GM12878 (cell line): Measurements from ENCODE around the gene GNB5.

Source experiments
- CHD2 ChIP-seq: IDR thresholded peaks from 2 replicates; pipeline ENCODE4 v1.6.1; 2011; ENCODE audit warnings: low read depth, low read length, improper control_type of control experiment, borderline replicate concordance
- DPF2 ChIP-seq: fragments of 450-650 bp; IDR thresholded peaks from 2 replicates; pipeline ENCODE4 v1.6.1; 2017; ENCODE audit warnings: mild to moderate bottlenecking
- KDM1A ChIP-seq: fragments of 200-600 bp; sonication (generic); IDR thresholded peaks from 2 replicates; pipeline ENCODE4 v1.6.1; 2016; ENCODE audit warnings: borderline replicate concordance
- MYC ChIP-seq: IDR thresholded peaks from 2 replicates; pipeline ENCODE4 v1.6.1; 2011; ENCODE audit warnings: mild to moderate bottlenecking, low read length, moderate library complexity, inconsistent platforms; ENCODE audit not compliant: insufficient read depth, insufficient replicate concordance, insufficient read length, severe bottlenecking
- NFYB ChIP-seq: IDR thresholded peaks from 2 replicates; pipeline ENCODE4 v1.6.1; 2011; ENCODE audit warnings: low read depth, mild to moderate bottlenecking, low read length, improper control_type of control experiment, moderate library complexity; ENCODE audit not compliant: insufficient read depth
- NR2C1 ChIP-seq: fragments of 450-650 bp; IDR thresholded peaks from 2 replicates; pipeline ENCODE4 v1.6.1; 2017; ENCODE audit warnings: antibody characterized with exemption, mild to moderate bottlenecking, moderate library complexity
- NR2C2 ChIP-seq: IDR thresholded peaks from 2 replicates; pipeline ENCODE4 v1.6.1; 2011; ENCODE audit warnings: borderline replicate concordance, low read depth; ENCODE audit not compliant: control insufficient read depth, insufficient read length
- SMC3 ChIP-seq: IDR thresholded peaks from 2 replicates; pipeline ENCODE4 v1.6.1; 2011; ENCODE audit warnings: low read length, improper control_type of control experiment, borderline replicate concordance
- SP1 ChIP-seq: IDR thresholded peaks from one replicate; pipeline ENCODE4 v1.6.1; 2011; ENCODE audit warnings: low read depth, low read length
- TCF3 ChIP-seq: IDR thresholded peaks from 2 replicates; pipeline ENCODE4 v1.6.1; 2012; ENCODE audit warnings: low read depth, mild to moderate bottlenecking, low read length, borderline replicate concordance; ENCODE audit not compliant: insufficient read depth
- TF ChIP-seq, protein P1 (sequence below), 3 experiments: IDR thresholded peaks in 2 of 3; conservative IDR thresholded peaks in 1 of 3; 2 replicates each; pipeline ENCODE4 v1.5.1; 2011; ENCODE audit warnings: low read depth in 3 of 3, low read length in 3 of 3, mild to moderate bottlenecking in 3 of 3, control low read depth in 2 of 3, moderate library complexity in 2 of 3, inconsistent platforms in 1 of 3, mixed read lengths in 1 of 3; ENCODE audit not compliant: control insufficient read depth in 2 of 3, insufficient read depth in 1 of 3; ENCODE audit errors: extremely low read depth in 1 of 3
- TF ChIP-seq, protein P2 (sequence below): IDR thresholded peaks from 2 replicates; pipeline ENCODE4 v1.6.1; 2012; ENCODE audit warnings: mild to moderate bottlenecking, low read depth, low read length
- TF ChIP-seq, protein P3 (sequence below): fragments of 450-650 bp; IDR thresholded peaks from 2 replicates; pipeline ENCODE4 v1.6.1; 2016; ENCODE audit warnings: mild to moderate bottlenecking

DNA sequence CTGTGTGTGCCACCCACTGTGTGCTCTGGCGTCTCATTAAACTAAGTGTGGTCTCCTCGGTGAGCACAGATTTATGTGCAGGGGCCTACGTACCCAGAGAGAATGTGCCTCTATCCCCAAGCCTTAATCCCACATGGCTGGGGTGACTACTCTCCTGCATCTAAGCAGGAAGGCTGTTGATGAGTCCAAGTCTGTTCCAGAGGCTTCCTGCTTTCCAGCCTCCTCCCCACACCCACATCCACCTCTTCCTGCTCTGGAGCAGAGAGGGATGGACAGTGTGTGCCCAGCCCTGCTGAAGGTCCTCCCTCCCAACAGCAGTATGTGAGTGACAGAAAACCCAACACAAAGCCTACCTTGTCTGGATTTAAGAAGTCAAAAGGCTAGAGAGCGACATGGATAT is 39.8 kb downstream of the GNB5 start:
- TF ChIP-seq SP1 (no peak), MYC (no peak), NFYB (no peak), DPF2 (no peak), CHD2 (no peak), KDM1A (no peak), SMC3 (no peak), NR2C1 (no peak), TCF3 (no peak), NR2C2 (no peak)
- TF ChIP-seq, protein P1, sequence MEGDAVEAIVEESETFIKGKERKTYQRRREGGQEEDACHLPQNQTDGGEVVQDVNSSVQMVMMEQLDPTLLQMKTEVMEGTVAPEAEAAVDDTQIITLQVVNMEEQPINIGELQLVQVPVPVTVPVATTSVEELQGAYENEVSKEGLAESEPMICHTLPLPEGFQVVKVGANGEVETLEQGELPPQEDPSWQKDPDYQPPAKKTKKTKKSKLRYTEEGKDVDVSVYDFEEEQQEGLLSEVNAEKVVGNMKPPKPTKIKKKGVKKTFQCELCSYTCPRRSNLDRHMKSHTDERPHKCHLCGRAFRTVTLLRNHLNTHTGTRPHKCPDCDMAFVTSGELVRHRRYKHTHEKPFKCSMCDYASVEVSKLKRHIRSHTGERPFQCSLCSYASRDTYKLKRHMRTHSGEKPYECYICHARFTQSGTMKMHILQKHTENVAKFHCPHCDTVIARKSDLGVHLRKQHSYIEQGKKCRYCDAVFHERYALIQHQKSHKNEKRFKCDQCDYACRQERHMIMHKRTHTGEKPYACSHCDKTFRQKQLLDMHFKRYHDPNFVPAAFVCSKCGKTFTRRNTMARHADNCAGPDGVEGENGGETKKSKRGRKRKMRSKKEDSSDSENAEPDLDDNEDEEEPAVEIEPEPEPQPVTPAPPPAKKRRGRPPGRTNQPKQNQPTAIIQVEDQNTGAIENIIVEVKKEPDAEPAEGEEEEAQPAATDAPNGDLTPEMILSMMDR (IDR thresholded peaks at IDR 0.05 in 2 of 3, conservative IDR thresholded peaks at IDR 0.05 in 1 of 3; ENCODE audit: control insufficient read depth in 2 of 3, extremely low read depth in 1 of 3, insufficient read depth in 1 of 3, low read depth in 3 of 3, low read length in 3 of 3) = no peak
- TF ChIP-seq, protein P2, sequence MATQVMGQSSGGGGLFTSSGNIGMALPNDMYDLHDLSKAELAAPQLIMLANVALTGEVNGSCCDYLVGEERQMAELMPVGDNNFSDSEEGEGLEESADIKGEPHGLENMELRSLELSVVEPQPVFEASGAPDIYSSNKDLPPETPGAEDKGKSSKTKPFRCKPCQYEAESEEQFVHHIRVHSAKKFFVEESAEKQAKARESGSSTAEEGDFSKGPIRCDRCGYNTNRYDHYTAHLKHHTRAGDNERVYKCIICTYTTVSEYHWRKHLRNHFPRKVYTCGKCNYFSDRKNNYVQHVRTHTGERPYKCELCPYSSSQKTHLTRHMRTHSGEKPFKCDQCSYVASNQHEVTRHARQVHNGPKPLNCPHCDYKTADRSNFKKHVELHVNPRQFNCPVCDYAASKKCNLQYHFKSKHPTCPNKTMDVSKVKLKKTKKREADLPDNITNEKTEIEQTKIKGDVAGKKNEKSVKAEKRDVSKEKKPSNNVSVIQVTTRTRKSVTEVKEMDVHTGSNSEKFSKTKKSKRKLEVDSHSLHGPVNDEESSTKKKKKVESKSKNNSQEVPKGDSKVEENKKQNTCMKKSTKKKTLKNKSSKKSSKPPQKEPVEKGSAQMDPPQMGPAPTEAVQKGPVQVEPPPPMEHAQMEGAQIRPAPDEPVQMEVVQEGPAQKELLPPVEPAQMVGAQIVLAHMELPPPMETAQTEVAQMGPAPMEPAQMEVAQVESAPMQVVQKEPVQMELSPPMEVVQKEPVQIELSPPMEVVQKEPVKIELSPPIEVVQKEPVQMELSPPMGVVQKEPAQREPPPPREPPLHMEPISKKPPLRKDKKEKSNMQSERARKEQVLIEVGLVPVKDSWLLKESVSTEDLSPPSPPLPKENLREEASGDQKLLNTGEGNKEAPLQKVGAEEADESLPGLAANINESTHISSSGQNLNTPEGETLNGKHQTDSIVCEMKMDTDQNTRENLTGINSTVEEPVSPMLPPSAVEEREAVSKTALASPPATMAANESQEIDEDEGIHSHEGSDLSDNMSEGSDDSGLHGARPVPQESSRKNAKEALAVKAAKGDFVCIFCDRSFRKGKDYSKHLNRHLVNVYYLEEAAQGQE = no peak
- TF ChIP-seq, protein P3, sequence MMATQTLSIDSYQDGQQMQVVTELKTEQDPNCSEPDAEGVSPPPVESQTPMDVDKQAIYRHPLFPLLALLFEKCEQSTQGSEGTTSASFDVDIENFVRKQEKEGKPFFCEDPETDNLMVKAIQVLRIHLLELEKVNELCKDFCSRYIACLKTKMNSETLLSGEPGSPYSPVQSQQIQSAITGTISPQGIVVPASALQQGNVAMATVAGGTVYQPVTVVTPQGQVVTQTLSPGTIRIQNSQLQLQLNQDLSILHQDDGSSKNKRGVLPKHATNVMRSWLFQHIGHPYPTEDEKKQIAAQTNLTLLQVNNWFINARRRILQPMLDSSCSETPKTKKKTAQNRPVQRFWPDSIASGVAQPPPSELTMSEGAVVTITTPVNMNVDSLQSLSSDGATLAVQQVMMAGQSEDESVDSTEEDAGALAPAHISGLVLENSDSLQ = no peak
